ENCODE measurements around the gene DYNC1LI2.

GRCh38 chr16:66699898-66700297 is 51.5 kb downstream of the DYNC1LI2 start:
- TF ChIP-seq, protein P1, sequence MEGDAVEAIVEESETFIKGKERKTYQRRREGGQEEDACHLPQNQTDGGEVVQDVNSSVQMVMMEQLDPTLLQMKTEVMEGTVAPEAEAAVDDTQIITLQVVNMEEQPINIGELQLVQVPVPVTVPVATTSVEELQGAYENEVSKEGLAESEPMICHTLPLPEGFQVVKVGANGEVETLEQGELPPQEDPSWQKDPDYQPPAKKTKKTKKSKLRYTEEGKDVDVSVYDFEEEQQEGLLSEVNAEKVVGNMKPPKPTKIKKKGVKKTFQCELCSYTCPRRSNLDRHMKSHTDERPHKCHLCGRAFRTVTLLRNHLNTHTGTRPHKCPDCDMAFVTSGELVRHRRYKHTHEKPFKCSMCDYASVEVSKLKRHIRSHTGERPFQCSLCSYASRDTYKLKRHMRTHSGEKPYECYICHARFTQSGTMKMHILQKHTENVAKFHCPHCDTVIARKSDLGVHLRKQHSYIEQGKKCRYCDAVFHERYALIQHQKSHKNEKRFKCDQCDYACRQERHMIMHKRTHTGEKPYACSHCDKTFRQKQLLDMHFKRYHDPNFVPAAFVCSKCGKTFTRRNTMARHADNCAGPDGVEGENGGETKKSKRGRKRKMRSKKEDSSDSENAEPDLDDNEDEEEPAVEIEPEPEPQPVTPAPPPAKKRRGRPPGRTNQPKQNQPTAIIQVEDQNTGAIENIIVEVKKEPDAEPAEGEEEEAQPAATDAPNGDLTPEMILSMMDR (conservative IDR thresholded peaks at IDR 0.05), result no peak
- TF ChIP-seq EZH2 (IDR thresholded peaks at IDR 0.05; ENCODE audit: low read depth), result no peak

All from PC-9 (cell line).